Measurements from ENCODE around the gene SKIDA1. TPM values are rescaled to one million over a fixed set of nuclear protein-coding genes. Genes with fewer than 3 reads are reported as not detected.
A peak's percentile ranks its signal among the peaks of the same experiment; 100 is the strongest.

The SKIDA1 gene
- total RNA-seq, 4 donors from 2014 or later, result 0.53 to 3.0 (median 1.2) TPM

DNA sequence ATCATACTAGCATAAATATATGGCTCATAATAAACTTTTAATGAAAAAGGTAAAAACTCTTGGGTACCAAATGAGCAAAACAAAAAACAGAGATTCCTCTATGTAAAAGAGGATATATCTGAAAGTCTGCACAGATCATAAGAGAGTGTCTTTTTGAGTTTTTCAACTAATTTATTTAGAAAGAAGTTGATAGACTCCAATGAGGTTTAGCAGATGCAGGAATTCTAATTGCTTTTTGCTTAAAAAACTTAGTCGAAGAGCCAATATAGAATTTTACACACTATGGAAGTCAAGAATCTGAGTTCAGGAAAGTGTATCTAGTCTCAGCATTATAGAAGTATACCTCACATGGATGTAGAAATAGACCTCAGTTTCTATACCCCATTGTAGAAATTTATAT, 5.2 kb upstream of the SKIDA1 start:
- 98% methylated on average over 1 of the region's 1 CpG for WGBS
- Histone ChIP-seq H3K36me3 (no peaks in the 10 kb centered on the region), H3K27me3 (no peaks in the 10 kb centered on the region), H3K4me3 (no peak overlapping the region), H3K4me1 (peaks cover 33% of the 10 kb centered on the region), H3K9me3 (no peaks in the 10 kb centered on the region), H3K27ac (peak overlapping the region; percentile 99)
- no peak for TF ChIP-seq EP300 (IDR thresholded peaks at IDR 0.05)
- TF ChIP-seq POLR2A (IDR thresholded peaks at IDR 0.05), result no peak
- TF ChIP-seq, protein P1, sequence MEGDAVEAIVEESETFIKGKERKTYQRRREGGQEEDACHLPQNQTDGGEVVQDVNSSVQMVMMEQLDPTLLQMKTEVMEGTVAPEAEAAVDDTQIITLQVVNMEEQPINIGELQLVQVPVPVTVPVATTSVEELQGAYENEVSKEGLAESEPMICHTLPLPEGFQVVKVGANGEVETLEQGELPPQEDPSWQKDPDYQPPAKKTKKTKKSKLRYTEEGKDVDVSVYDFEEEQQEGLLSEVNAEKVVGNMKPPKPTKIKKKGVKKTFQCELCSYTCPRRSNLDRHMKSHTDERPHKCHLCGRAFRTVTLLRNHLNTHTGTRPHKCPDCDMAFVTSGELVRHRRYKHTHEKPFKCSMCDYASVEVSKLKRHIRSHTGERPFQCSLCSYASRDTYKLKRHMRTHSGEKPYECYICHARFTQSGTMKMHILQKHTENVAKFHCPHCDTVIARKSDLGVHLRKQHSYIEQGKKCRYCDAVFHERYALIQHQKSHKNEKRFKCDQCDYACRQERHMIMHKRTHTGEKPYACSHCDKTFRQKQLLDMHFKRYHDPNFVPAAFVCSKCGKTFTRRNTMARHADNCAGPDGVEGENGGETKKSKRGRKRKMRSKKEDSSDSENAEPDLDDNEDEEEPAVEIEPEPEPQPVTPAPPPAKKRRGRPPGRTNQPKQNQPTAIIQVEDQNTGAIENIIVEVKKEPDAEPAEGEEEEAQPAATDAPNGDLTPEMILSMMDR (IDR thresholded peaks at IDR 0.05), result no peak
- no peak for DNase-seq (ENCODE audit: low spot score in 2 of 2)

DNA sequence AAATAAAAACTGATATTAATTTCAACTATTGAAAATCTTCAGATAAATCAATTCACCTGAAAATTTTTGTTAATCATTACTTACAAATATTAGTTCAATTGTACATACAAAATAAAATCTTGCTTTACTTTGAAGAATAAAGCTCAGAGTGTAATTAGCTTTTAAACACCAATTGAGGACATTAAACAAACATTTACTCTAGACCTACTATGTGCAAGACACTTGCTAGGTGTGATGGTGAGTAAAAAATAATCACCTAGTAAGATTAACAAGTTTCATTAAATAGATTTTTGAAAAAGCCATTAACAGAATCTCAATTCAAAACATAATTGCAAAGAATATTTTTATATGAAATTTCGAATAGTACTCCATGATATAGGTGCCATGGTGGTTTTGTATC, 4.7 kb upstream of the SKIDA1 start:
- Histone ChIP-seq H3K36me3 (no peaks in the 10 kb centered on the region), H3K27ac (peak overlapping the region; percentile 99), H3K27me3 (no peaks in the 10 kb centered on the region), H3K4me3 (no peak overlapping the region), H3K9me3 (no peaks in the 10 kb centered on the region), H3K4me1 (peaks cover 28% of the 10 kb centered on the region)
- TF ChIP-seq, protein P1 (IDR thresholded peaks at IDR 0.05), result no peak
- TF ChIP-seq POLR2AphosphoS5 (IDR thresholded peaks at IDR 0.05), result no peak
- no peak for TF ChIP-seq EP300 (IDR thresholded peaks at IDR 0.05)
- TF ChIP-seq POLR2A (IDR thresholded peaks at IDR 0.05), result no peak
- 82% methylated on average over 1 of the region's 1 CpG for WGBS
- DNase-seq (ENCODE audit: low spot score in 2 of 2), result no peak

DNA sequence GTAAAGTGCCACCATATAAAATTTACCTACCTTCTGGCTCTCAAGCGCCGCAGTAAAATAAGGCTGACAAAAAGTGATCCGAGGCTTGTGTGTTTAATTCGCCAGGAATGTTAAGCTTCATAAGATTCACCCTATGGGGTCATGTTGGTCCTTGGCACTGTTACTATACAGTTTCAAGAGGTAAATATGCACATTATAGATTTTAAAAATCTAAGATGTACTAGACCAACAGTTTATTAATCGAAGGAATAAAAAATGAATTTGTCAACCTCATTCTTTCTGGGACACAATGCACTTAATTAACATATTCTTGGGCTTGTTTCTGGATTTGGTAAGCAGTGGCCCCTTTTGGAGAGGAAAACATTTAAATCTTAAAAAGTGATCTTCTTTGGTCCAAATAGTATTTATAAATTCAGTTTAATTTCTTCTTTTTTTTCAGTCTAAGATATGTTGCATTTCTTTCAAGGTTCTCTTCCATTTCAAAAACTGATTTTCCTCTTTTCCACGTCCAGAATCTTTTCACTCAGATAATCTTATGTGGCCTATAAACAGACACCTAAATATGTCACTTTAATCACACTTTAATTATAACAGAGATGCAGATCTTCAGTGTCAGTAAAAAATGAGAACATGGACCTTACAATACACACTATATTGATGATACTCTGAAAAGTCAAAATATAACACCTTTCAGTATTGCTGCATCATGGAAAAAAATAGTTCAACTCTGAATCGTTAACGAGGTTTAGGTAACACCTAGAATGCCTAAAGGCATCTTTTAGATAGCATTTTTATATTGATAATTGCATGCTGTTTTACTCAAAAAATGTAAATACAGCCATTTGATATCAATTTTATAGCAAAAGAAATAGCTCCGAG, 3.8 kb upstream of the SKIDA1 start:
- Histone ChIP-seq H3K27ac (peak overlapping the region; percentile 98), H3K4me3 (peak overlapping the region; percentile 67)
- 56% methylated on average over 9 of the region's 9 CpGs for WGBS

DNA sequence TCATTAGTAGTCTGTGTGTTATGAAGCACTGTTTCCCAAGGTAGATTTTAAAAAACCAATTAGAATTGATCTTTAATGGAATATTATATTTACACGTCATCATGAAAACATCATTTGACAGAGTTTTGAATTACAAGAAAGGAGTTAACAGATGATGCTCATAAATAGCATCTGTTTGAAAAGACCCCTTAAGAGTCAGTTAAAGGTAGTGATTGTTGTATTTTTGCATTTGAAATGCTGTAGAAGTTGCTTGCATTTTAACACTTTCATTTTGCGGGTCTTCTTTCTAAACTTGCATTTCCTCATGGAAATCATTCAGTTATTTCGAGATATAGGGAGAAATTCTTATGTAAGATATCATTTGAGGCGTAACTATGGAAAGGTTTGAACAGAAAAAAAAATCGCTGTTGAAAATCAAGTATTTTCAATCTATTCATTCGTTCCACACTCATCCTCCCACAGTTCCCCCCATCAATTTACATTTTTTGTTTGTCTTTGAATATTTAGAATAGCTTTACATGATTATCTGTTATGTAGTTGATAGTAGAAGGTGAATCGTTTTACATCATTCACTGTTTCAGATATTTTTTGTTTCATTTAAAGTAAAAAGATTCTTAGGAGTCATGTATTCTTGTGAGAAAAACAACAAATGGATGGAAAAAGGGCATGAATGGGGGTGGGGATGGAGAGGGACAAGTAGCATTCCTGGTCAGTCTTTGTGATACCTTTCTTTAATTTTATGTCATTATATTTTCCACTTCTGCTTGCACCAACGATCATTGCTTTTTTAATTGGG, 3.0 kb upstream of the SKIDA1 start:
- H3K27me3 ChIP-seq, result no peaks in the 10 kb centered on the region
- no peak for DNase-seq (ENCODE audit: low spot score in 2 of 2)
- H3K36me3 ChIP-seq, result no peaks in the 10 kb centered on the region
- H3K4me3 ChIP-seq, result peak overlapping the region; percentile 67
- H3K9me3 ChIP-seq, result no peaks in the 10 kb centered on the region
- WGBS, result 33% methylated on average over 8 of the region's 8 CpGs
- H3K4me1 ChIP-seq, result peaks cover 41% of the 10 kb centered on the region
- H3K27ac ChIP-seq, result peak overlapping the region; percentile 98
- TF ChIP-seq, protein P1 (IDR thresholded peaks at IDR 0.05), result no peak
- TF ChIP-seq POLR2AphosphoS5 (IDR thresholded peaks at IDR 0.05) (no peak), EP300 (IDR thresholded peaks at IDR 0.05) (no peak), POLR2A (IDR thresholded peaks at IDR 0.05) (no peak)

More for the DNA sequence above, 3.8 kb upstream of the SKIDA1 start:
- H3K36me3 ChIP-seq, result no peaks in the 10 kb centered on the region
- no peaks in the 10 kb centered on the region for H3K27me3 ChIP-seq
- TF ChIP-seq, protein P1 (IDR thresholded peaks at IDR 0.05), result no peak
- TF ChIP-seq POLR2AphosphoS5 (IDR thresholded peaks at IDR 0.05), result no peak
- TF ChIP-seq POLR2A (IDR thresholded peaks at IDR 0.05), result no peak
- no peak for TF ChIP-seq EP300 (IDR thresholded peaks at IDR 0.05)
- no peaks in the 10 kb centered on the region for H3K9me3 ChIP-seq
- DNase-seq (ENCODE audit: low spot score in 2 of 2), result no peak
- H3K4me1 ChIP-seq, result peaks cover 32% of the 10 kb centered on the region
